ENCODE data around the gene AHR. TPM values are rescaled to one million over a fixed set of nuclear protein-coding genes. Genes with fewer than 3 reads are reported as not detected.
"Not testable (repeated sequence)": the region's sequence is repeated elsewhere in the genome, so short reads cannot be mapped to it uniquely, and the experiment has no call there.

AHR gene
- total RNA-seq, 2 donors from 2014 or later, result 5.6 to 6.0 TPM

DNA sequence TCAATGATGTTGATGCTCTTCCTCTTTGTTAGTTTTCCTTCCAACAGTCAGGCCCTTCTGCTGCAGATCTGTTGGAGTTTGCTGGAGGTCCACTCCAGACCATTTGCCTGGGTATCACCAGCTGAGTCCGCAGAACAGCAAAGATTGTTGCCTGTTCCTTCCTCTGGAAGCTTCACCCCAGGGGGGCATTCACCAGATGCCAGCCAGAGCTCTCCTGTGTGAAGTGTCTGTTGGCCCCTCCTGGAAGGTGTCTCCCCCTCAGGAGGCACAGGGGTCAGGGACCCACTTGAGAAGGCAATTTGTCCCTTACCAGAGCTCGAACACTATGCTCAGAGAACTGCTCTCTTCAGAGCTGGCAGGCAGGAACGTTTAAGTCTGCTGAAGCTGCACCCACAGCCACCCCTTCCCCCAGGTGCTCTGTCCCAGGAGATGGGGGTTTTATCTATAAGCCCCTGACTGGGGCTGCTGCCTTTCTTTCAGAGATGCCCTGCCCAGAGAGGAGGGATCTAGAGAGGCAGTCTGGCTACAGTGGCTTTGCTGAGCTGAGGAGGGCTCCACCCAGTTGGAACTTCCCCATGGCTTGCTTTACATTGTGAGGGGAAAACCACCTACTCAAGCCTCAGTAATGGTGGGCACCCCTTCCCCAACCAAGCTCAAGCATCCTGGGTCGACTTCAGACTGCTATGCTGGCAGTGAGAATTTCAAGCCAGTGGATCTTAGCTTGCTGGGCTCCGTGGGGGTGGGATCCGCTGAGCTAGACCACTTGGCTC lies 55.4 kb downstream of the AHR start:
- H3K27ac ChIP-seq (ENCODE audit: low read depth, low read length); H3K36me3 ChIP-seq (ENCODE audit: control insufficient read depth, insufficient read depth, low read length); H3K9me3 ChIP-seq (ENCODE audit: control insufficient read depth, low read length); H3K27me3 ChIP-seq (ENCODE audit: control insufficient read depth, insufficient read depth, low read length, poor library complexity, severe bottlenecking); H3K9ac ChIP-seq (ENCODE audit: extremely low read depth, low read length, poor library complexity, severe bottlenecking); H3K36me3 Mint-ChIP-seq (ENCODE audit: low read depth); H3K4me1 ChIP-seq (ENCODE audit: control insufficient read depth, insufficient read depth, low read length); H3K4me1 Mint-ChIP-seq; H3K27me3 Mint-ChIP-seq (ENCODE audit: insufficient read depth); H3K4me3 Mint-ChIP-seq; H3K4me3 ChIP-seq (ENCODE audit: low read length); H3K27ac Mint-ChIP-seq: not testable (repeated sequence)
- 88 to 100% methylated on average over 1 to 6 of the region's 6 CpGs for WGBS, 2 experiments (ENCODE audit: insufficient coverage in 1 of 2, insufficient read length in 1 of 2)
- DNase-seq, result peak; percentile 62
- H3K9me3 Mint-ChIP-seq, result peaks cover 27% of the 10 kb centered on the region

DNA sequence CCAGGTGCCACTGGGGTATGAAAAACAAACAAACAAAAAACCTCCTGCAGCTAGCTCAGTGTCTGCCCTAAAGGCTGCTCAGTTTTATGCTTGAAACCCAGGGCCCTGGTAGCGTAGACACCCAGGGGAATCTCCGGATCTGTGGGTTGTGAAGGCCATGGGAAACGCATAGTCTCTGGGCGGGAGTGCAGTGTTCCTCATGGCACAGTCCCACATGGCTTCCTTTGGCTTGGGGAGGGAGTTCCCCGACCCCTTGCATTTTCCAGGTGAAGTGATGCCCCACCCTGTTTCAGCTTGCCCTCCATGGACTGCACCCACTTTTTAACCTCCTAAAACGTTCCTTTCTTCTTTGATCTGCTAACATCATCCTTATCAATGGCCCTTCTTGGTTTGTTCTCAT lies 56.0 kb downstream of the AHR start:
- TF ChIP-seq, protein P1, sequence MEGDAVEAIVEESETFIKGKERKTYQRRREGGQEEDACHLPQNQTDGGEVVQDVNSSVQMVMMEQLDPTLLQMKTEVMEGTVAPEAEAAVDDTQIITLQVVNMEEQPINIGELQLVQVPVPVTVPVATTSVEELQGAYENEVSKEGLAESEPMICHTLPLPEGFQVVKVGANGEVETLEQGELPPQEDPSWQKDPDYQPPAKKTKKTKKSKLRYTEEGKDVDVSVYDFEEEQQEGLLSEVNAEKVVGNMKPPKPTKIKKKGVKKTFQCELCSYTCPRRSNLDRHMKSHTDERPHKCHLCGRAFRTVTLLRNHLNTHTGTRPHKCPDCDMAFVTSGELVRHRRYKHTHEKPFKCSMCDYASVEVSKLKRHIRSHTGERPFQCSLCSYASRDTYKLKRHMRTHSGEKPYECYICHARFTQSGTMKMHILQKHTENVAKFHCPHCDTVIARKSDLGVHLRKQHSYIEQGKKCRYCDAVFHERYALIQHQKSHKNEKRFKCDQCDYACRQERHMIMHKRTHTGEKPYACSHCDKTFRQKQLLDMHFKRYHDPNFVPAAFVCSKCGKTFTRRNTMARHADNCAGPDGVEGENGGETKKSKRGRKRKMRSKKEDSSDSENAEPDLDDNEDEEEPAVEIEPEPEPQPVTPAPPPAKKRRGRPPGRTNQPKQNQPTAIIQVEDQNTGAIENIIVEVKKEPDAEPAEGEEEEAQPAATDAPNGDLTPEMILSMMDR (conservative IDR thresholded peaks at IDR 0.05), result no peak
- H3K4me1 ChIP-seq (ENCODE audit: control insufficient read depth, insufficient read depth, low read length), result no peaks in the 10 kb centered on the region
- no peaks in the 10 kb centered on the region for H3K9me3 ChIP-seq (ENCODE audit: control insufficient read depth, low read length)
- Mint-ChIP-seq H3K27ac (no peak overlapping the region), H3K4me1 (no peaks in the 10 kb centered on the region), H3K27me3 (ENCODE audit: insufficient read depth) (no peaks in the 10 kb centered on the region), H3K9me3 (peaks cover 21% of the 10 kb centered on the region), H3K36me3 (ENCODE audit: low read depth) (no peaks in the 10 kb centered on the region), H3K4me3 (no peak overlapping the region)
- no peak overlapping the region for H3K9ac ChIP-seq (ENCODE audit: extremely low read depth, low read length, poor library complexity, severe bottlenecking)
- DNase-seq, result no peak
- H3K4me3 ChIP-seq (ENCODE audit: low read length), result no peak overlapping the region
- 91 to 94% methylated on average over 4 to 6 of the region's 6 CpGs for WGBS, 2 experiments (ENCODE audit: insufficient coverage in 1 of 2, insufficient read length in 1 of 2)
- no peaks in the 10 kb centered on the region for H3K36me3 ChIP-seq (ENCODE audit: control insufficient read depth, insufficient read depth, low read length)
- no peak overlapping the region for H3K27ac ChIP-seq (ENCODE audit: low read depth, low read length)
- H3K27me3 ChIP-seq (ENCODE audit: control insufficient read depth, insufficient read depth, low read length, poor library complexity, severe bottlenecking), result no peaks in the 10 kb centered on the region

DNA sequence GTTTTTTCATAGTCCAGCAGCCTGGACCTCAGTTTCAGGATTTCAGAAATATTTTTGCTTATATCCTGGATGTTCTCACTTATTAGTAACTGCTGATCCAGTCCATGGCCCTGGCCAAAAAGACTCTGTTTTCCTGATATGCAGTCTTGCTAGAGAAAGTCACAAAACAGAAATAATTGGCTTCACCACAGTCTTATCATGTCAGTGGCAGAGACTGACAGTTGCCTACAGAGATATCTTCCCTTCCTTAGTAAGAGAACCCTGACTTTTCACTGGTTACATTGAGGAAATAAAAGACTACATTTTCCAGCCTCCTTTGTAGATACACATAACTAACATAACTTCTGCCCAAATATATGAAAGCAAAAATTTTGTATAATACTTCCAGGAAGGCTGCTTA lies 56.6 kb downstream of the AHR start:
- H3K9ac ChIP-seq (ENCODE audit: extremely low read depth, low read length, poor library complexity, severe bottlenecking), result no peak overlapping the region
- Mint-ChIP-seq H3K27ac (no peak overlapping the region), H3K4me3 (no peak overlapping the region), H3K27me3 (ENCODE audit: insufficient read depth) (no peaks in the 10 kb centered on the region), H3K9me3 (peaks cover 15% of the 10 kb centered on the region), H3K36me3 (ENCODE audit: low read depth) (no peaks in the 10 kb centered on the region), H3K4me1 (no peaks in the 10 kb centered on the region)
- no peak for DNase-seq
- H3K4me1 ChIP-seq (ENCODE audit: control insufficient read depth, insufficient read depth, low read length), result no peaks in the 10 kb centered on the region
- no peak overlapping the region for H3K4me3 ChIP-seq (ENCODE audit: low read length)
- H3K27ac ChIP-seq (ENCODE audit: low read depth, low read length), result no peak overlapping the region
- TF ChIP-seq, protein P1 (conservative IDR thresholded peaks at IDR 0.05), result no peak
- no peaks in the 10 kb centered on the region for H3K27me3 ChIP-seq (ENCODE audit: control insufficient read depth, insufficient read depth, low read length, poor library complexity, severe bottlenecking)
- H3K9me3 ChIP-seq (ENCODE audit: control insufficient read depth, low read length), result no peaks in the 10 kb centered on the region
- H3K36me3 ChIP-seq (ENCODE audit: control insufficient read depth, insufficient read depth, low read length), result no peaks in the 10 kb centered on the region

DNA sequence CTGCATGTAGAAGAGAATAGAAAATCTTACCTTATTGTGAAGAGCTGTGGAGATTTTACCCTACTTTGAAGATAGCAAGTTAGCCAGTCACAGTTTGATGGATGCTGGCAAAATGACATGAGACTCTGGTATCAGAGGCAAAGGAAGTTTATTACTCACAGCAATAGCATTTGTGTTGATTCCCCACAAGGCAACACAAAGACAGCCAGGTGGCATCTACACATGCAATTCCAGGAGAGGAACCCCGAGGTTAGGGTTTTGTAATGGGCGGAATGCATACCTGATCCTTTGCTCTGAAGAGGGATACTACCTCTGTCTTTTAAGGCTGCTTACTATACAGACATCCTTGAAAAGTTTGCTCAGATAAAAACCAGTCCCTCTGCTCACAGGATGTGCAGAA lies 59.5 kb downstream of the AHR start:
- H3K27ac Mint-ChIP-seq, result no peak overlapping the region
- Histone ChIP-seq H3K9me3 (ENCODE audit: control insufficient read depth, low read length) (no peaks in the 10 kb centered on the region), H3K27ac (ENCODE audit: low read depth, low read length) (no peak overlapping the region), H3K4me3 (ENCODE audit: low read length) (no peak overlapping the region), H3K9ac (ENCODE audit: extremely low read depth, low read length, poor library complexity, severe bottlenecking) (no peak overlapping the region), H3K36me3 (ENCODE audit: control insufficient read depth, insufficient read depth, low read length) (no peaks in the 10 kb centered on the region), H3K27me3 (ENCODE audit: control insufficient read depth, insufficient read depth, low read length, poor library complexity, severe bottlenecking) (no peaks in the 10 kb centered on the region), H3K4me1 (ENCODE audit: control insufficient read depth, insufficient read depth, low read length) (no peaks in the 10 kb centered on the region)
- no peak for DNase-seq
- no peaks in the 10 kb centered on the region for H3K36me3 Mint-ChIP-seq (ENCODE audit: low read depth)
- H3K9me3 Mint-ChIP-seq, result peaks cover 5% of the 10 kb centered on the region
- TF ChIP-seq, protein P1 (conservative IDR thresholded peaks at IDR 0.05), result no peak
- H3K27me3 Mint-ChIP-seq (ENCODE audit: insufficient read depth), result no peaks in the 10 kb centered on the region
- no peaks in the 10 kb centered on the region for H3K4me1 Mint-ChIP-seq
- WGBS, 2 experiments (ENCODE audit: insufficient coverage in 1 of 2, insufficient read length in 1 of 2), result 89 to 93% methylated on average over 2 of the region's 2 CpGs
- H3K4me3 Mint-ChIP-seq, result no peak overlapping the region
